Hippocampal formation (tissue), 2 donors: ENCODE data around the gene SYCN.
A peak's percentile ranks its signal among the peaks of the same experiment; 100 is the strongest.
"Not testable (repeated sequence)": the region's sequence is repeated elsewhere in the genome, so short reads cannot be mapped to it uniquely, and the experiment has no call there.

Experiments
- DNase-seq, 2 donors: peaks; one replicate each; lab custom pipeline; 2025; lab: John Stamatoyannopoulos, UW

Gene SYCN, protein sequence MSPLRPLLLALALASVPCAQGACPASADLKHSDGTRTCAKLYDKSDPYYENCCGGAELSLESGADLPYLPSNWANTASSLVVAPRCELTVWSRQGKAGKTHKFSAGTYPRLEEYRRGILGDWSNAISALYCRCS

DNA sequence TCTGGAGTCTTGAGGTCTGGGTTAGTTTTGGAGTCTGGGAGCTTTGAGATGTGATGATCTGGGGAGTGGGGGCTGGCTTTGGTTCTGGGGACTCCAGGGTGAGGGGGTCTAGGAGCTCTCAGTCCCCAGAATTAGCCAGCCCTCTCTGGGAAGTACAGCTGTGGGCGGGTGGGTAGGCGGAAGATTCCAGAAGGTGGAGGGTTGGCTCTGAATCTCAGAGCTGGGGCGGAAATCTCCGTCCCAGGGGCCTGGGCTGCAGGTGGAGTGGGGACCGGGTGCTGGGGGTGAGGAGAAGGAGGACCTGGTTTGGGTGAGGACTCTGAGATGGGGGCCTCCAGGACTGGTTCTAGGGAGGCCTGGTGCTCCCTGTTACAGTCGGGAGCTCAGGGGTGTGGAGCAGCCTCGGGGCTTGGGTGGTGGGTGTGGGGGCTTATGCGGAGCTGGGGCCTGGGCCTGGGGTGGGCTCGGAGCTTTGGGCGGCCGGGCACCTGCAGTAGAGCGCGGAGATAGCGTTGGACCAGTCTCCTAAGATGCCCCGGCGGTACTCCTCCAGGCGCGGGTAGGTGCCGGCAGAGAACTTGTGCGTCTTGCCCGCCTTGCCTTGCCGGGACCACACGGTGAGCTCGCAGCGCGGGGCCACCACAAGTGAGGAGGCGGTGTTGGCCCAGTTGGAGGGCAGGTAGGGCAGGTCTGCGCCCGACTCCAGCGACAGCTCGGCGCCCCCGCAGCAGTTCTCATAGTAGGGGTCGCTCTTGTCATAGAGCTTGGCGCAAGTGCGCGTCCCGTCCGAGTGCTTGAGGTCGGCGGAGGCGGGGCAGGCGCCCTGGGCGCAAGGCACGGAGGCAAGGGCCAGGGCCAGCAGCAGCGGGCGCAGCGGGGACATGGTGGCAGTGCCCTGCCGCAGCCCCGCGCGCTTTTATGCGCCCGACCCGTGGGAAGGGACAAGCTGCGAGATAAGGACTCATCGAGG lies at the start of gene SYCN:
Gene SYCN, minus strand, starts transcription at position 892 of the 970 bp plus-strand sequence. Its CDS starts 9 bp downstream, at position 883.
- DNase-seq: no peak

DNA sequence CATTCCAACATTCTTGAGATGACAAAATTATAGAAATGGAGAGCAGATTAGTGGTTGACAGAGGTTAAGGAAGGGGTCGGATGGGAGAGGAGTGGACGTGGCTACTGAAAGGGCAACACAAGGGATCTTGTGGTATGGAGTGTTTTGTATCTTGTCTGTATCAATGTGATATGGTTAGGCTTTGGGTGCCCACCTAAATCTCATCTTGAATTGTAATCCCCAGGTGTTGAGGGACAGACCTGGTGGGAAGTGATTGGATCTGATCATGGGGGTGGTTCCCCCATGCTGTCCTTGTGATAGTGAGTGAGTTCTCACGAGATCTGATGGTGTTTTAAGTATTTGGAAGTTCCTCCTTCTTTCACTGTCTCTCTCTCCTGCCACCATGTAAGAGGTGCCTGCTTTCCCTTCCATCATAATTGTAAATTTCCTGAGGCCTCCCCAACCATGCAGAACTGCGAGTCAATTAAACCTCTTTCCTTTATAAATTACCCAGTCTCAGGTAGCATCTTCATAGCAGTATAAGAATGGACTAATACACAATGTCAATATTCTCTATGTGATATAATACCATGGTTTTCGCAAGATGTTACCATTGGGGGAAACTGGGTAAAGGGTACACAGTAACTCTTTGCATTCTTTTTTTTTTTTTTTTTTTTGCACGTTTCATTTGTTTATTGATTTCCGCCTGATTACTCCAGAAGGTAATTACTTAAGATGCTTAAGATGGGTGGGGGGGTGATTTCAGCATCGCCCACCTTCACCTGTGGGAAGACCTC lies 49.5 kb upstream of the SYCN start:
- DNase-seq: no peak

DNA sequence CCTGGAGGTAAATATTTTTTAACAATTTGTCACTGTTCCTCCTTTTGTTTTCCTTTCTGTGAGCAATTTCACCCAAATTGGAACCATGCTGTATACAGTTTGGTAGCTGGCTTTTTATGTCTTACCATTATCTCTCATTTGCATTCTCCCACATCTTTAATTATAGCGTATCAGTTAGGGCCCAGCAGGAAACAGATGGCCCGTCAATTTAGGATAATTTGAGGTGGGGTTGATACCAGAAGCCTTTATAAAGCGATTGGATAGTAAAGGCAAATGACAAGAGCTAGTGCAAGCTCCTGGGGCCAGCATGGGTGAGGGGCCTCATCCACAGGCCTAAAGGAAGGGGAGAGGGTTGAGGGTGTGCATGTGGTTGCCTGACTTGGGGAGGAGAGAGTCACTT lies 48.4 kb upstream of the SYCN start:
- no peak for DNase-seq

DNA sequence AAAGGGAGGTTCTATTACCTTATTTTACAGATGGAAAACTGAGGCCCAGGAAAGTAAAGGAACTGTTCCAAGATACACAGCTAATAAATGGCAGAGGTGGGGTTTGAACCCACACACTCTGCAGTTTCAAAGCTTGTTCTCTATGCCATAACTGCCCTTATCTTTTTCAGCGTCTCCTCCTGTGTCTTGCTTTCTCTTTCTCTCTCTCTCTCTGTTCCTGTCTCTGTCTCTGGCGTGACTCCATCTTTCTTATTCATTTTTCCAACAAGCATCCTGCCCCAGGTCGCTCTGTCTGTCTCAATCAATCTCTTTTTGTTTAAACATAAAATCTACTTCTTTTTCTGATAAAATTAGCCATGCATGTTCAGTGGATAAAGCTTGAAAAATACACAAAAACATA lies 47.8 kb upstream of the SYCN start:
- DNase-seq: no peak

GRCh38 chr19:39251081-39251480 lies 47.0 kb upstream of the SYCN start:
- no peak for DNase-seq

DNA sequence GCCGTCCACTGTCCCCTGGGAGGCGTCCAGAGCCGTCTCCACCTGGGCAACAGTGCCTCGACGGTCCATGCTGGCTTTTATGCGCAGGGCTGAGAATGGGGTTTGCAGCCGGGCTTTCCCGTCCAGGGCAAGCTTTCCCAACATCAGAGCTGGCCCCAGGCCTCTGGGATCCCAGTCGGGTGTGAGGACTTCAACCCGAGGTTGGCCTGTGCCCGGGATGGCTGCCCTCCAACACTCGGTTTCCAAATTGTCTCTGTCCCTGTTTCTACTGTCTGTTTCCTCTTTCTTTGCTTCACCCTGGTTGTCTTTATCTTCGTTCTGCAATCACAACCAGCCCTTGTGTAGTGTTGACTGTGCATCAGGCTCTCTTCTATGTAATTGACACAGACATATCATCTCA lies 44.7 kb upstream of the SYCN start, which contains the start of gene IFNL4:
Gene IFNL4, minus strand, starts transcription at position 51 of the 400 bp plus-strand sequence.
- no peak for DNase-seq

- no peak for DNase-seq
Measured at GRCh38 chr19:39247701-39248664, 43.9 kb upstream of the SYCN start.

GRCh38 chr19:39246951-39247669 lies 43.0 kb upstream of the SYCN start:
- peak in 1 of 2 donors; percentile 9 for DNase-seq

- not testable (repeated sequence) for DNase-seq
Measured at GRCh38 chr19:39245166-39245565, 41.1 kb upstream of the SYCN start.

- DNase-seq: not testable (repeated sequence)
Measured at GRCh38 chr19:39244410-39245100, 40.5 kb upstream of the SYCN start, which contains the start of gene IFNL3. Gene IFNL3, minus strand, starts transcription at chr19:39245006. Its CDS starts 39 bp downstream, at chr19:39244967.

GRCh38 chr19:39243741-39244140 lies 39.7 kb upstream of the SYCN start:
- DNase-seq: not testable (repeated sequence)

DNA sequence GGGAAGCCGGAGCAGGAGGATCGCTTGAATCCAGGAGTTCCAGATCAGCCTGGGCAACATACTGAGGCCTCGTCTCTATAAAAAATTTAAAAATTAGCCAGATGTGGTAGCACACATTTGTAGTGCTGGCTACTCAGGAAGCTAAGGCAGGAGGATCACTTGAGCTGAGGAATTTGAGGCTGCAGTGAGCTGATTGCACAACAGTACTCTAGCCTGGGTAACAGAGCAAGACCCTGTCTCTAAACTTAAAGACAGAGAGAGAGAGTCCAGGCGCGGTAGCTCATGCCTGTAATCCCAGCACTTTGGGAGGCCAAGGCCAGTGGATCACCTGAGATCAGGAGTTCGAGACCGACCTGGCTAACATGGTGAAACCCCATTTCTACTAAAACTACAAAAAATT lies 36.4 kb upstream of the SYCN start:
- no peak for DNase-seq

- DNase-seq: no peak
Measured at GRCh38 chr19:39238944-39239343, 34.9 kb upstream of the SYCN start.

DNA sequence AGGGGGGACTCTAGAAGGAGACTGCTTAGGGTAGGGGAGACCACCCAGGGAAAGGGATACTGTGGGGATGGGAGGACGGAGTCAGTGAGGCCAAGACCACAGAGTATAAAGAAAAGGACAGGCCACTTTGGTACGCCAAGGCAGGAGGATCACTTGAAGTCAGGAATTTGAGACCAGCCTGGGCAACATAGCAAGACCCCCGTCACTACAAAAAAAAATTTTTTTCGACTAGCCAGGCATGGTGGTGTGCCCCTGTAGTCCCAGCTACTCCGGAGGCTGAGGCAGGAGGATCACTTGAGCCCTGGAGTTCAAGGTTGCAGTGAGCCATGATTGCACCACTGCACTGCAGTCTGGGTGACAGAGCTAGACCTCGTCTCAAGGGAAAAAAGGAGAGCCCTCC lies 34.1 kb upstream of the SYCN start:
- DNase-seq: no peak

GRCh38 chr19:39237200-39238184 lies 33.4 kb upstream of the SYCN start:
- DNase-seq: no peak

- no peak for DNase-seq
Measured at GRCh38 chr19:39236527-39236926, 32.5 kb upstream of the SYCN start.

GRCh38 chr19:39232708-39233107 lies 28.6 kb upstream of the SYCN start:
- DNase-seq: no peak

DNA sequence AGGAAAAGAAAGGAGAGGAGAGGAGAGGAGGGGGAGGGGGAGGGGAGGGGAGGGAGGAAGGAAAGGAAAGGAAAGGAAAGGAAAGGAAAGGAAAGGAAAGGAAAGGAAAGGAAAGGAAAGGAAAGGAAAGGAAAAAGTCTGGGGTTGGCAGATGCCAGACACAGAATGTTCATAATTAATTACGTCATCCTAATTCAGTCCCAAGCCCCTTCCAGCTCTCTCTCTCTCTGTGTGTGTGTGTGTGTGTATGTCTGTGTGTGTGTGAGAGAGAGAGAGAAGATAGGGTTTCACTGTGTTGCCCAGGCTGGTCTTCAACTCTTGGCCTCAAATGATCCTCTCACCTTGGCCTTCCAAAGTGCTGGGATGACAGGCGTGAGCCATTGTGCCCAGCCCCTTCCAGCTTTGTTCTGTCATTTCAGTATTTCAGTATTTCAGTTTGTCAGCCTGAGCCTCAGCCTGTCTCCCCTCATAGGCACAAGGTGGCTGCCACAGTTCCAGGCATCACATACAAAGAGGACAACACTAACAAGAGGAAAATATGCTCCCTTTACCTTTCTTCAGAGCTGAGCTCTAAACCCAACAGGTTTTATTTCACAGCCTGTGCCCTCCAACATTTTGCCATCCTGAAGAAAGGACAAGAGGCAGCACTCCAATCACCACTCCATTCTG lies 26.2 kb upstream of the SYCN start:
- no peak for DNase-seq
